Forelimb muscle (tissue), 1 donor: Measurements from ENCODE around the gene MIR17HG. TPM values are rescaled to one million over a fixed set of nuclear protein-coding genes. Genes with fewer than 3 reads are reported as not detected.

Source experiments
- DNase-seq: peaks from one replicate; pipeline ENCODE4 v3.0.0-alpha.2; 2013; ENCODE audit warnings: low read depth
- polyA plus RNA-seq: library from polyadenylated mRNA; unstranded; fragments of 120-200 nt; gene quantifications from one replicate; pipeline ENCODE4 v1.2.1, GENCODE V29; 2013; ENCODE audit not compliant: insufficient read length

Gene MIR17HG
- polyA plus RNA-seq, 1 donor = 3.4 TPM

- DNase-seq = no peak
These were observed 21.4 kb downstream of the MIR17HG start for GRCh38 chr13:91368676-91369440.

GRCh38 chr13:91369441-91369831 lies 21.9 kb downstream of the MIR17HG start:
- no peak for DNase-seq

GRCh38 chr13:91370501-91370900 lies 23.0 kb downstream of the MIR17HG start:
- no peak for DNase-seq

- DNase-seq = no peak
These were observed 25.4 kb downstream of the MIR17HG start for GRCh38 chr13:91372911-91373310.

GRCh38 chr13:91375116-91375729 lies 27.7 kb downstream of the MIR17HG start:
- DNase-seq = no peak

GRCh38 chr13:91381371-91381770 lies 33.9 kb downstream of the MIR17HG start:
- DNase-seq = no peak

- no peak for DNase-seq
These were observed 36.3 kb downstream of the MIR17HG start for GRCh38 chr13:91383836-91384235.

GRCh38 chr13:91384896-91385295 lies 37.4 kb downstream of the MIR17HG start:
- DNase-seq = no peak

GRCh38 chr13:91389186-91389585 lies 41.7 kb downstream of the MIR17HG start:
- DNase-seq = no peak

GRCh38 chr13:91397595-91397994 lies 50.1 kb downstream of the MIR17HG start:
- DNase-seq = no peak

GRCh38 chr13:91398413-91399188 lies 51.1 kb downstream of the MIR17HG start, which contains the start of gene GPC5:
Gene GPC5, plus strand, starts transcription at chr13:91398621.
- no peak for DNase-seq

- no peak for DNase-seq
These were observed 51.9 kb downstream of the MIR17HG start for GRCh38 chr13:91399189-91400062.

GRCh38 chr13:91400063-91400399 lies 52.5 kb downstream of the MIR17HG start:
- no peak for DNase-seq

- no peak for DNase-seq
These were observed 53.2 kb downstream of the MIR17HG start for GRCh38 chr13:91400671-91401070.

- DNase-seq = no peak
These were observed 54.4 kb downstream of the MIR17HG start for GRCh38 chr13:91401920-91402319.

Other genes with a start within 250 kb of the MIR17HG start
- gene GPC5, start 50.9 kb downstream of the MIR17HG start, polyA plus RNA-seq = 0.57 TPM